ENCODE measurements around the gene LRPPRC.
"Not testable (repeated sequence)": the region's sequence is repeated elsewhere in the genome, so short reads cannot be mapped to it uniquely, and the experiment has no call there.

Gene LRPPRC

DNA sequence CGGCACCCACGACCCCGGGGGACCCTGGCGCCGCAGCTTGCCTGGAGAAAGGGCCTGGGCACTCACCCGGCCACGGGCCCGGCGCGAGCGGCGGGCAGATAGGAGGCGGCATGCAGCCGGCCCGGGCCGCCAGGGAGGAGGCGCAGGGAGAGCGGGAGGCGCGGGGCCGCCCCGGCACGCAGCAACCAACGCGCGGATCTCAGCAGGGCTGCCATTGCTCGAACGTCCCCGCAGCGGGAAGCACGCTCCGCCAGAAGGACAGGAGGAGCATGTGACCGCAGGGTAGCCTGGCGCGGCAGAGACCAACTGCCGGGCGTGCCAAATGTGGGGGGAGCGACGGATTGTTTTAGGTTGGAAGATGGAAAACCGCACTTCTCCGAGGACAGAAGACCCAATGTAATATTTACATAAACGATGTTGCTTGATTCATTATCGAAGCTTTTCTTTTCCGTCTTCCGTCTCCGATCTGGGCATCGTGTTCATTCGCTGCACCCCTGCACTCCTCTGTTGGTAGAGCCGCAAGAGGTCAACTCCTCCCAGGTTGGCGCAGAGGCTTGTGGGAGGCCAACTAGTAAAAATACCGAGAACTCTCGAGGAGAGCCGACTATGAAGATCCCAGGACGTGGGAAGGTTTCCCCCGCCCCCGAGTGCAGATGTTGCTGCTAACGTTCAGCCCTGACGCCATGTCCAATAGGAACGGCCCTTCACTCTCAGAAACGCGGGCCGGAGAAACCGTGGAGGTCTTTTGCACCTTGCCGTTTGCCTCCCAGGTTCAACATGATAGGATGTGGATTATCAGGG, at the start of gene LRPPRC:
TSS of gene LRPPRC (minus strand) at position 257 of the 801 bp plus-strand sequence. CDS start at position 215, 42 bp downstream.
- peak; percentile 97 for DNase-seq (ENCODE audit: low spot score)

- no peak for DNase-seq (ENCODE audit: low spot score)
Measured at GRCh38 chr2:44045061-44045460, 49.3 kb upstream of the LRPPRC start.

DNA sequence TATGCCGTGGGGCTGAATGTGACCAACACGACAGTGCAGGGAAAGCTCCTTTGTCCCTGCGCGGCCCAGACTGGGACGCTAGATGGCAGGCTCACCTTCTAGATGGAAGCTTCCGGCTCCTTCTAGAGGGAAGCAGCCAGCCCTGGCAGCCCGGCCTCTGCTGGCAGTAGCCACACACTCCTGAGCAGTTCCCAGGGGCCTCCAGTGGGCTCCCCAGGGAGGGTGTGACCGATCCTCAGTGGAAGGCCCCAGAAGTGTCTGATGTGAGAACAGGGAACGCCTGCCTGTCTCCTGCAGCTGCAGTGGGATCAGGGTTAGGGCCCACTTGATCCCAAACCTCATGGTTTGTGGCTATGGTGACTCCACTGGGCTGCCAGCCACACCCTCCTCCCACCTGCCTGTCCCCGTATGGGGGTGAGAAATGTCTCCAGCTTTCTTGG, 48.5 kb upstream of the LRPPRC start:
- peak; percentile 92 for DNase-seq (ENCODE audit: low spot score)

GRCh38 chr2:44040365-44040764, 44.6 kb upstream of the LRPPRC start:
- no peak for DNase-seq (ENCODE audit: low spot score)

GRCh38 chr2:44038277-44038676, 42.5 kb upstream of the LRPPRC start:
- no peak for DNase-seq (ENCODE audit: low spot score)

DNA sequence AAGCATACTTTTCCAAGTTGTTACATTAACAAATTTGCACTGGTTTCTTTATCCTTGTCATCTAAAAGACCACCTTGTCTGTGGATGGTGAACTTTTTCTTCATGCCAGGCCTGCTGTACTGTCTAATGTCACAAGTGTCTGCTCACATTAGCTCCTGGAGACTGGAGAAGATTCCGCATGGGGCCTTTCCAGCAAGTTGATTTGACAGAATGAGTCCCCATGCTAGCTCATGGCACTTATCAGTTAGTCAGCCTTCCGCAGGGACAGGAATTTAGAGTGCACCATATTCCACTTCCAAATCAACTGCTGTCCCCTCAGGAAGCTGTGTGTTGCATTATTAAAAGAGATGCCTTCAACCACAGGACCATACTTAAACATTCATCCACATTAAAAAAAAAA, 41.4 kb upstream of the LRPPRC start:
- no peak for DNase-seq (ENCODE audit: low spot score)

GRCh38 chr2:44033947-44034346, 38.2 kb upstream of the LRPPRC start:
- DNase-seq (ENCODE audit: low spot score), result no peak

GRCh38 chr2:44027076-44027475, 31.3 kb upstream of the LRPPRC start:
- DNase-seq (ENCODE audit: low spot score), result not testable (repeated sequence)

DNA sequence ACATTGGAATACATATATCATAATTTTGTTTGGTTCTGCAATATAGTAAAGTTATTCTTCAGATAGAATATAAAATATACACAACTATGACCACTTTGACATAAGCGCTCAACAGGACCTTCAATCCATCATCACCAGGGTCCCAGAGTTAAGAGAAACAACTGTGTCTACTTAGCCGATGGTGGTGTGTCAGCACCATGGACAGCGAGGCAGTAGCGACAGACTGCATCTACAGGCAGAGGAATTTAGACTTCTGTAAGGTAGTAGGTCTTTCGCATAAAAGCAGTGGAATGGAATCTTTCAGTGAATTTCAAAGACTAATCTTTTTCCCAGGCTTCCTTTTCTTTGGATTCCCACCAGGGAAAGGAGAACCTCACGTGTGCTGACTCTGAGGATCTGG, 20.5 kb upstream of the LRPPRC start:
- peak; percentile 8 for DNase-seq (ENCODE audit: low spot score)

- DNase-seq (ENCODE audit: low spot score), result no peak
Measured at GRCh38 chr2:44015239-44015638, 19.4 kb upstream of the LRPPRC start.

GRCh38 chr2:44013205-44013604, 17.4 kb upstream of the LRPPRC start:
- not testable (repeated sequence) for DNase-seq (ENCODE audit: low spot score)

DNA sequence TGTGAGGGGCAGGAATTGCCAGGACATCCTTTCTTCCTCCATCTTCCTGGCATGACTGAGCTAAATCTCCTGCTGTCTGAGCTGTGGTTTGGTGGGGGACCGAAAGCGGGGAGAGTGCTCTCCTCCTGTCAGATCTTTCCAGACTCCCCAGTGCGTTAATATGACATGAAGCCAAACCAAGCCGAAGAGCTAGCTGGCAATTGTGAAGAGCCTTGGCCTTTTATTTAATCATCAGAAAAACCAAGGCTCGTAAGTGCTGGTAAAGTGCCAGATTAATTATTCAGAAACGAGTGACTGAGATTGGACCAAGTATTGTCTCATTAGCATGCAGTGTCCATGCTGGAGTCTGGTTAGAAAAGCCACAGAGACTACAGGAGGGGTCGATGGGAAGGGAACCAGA, 14.5 kb upstream of the LRPPRC start:
- peak; percentile 42 for DNase-seq (ENCODE audit: low spot score)

DNA sequence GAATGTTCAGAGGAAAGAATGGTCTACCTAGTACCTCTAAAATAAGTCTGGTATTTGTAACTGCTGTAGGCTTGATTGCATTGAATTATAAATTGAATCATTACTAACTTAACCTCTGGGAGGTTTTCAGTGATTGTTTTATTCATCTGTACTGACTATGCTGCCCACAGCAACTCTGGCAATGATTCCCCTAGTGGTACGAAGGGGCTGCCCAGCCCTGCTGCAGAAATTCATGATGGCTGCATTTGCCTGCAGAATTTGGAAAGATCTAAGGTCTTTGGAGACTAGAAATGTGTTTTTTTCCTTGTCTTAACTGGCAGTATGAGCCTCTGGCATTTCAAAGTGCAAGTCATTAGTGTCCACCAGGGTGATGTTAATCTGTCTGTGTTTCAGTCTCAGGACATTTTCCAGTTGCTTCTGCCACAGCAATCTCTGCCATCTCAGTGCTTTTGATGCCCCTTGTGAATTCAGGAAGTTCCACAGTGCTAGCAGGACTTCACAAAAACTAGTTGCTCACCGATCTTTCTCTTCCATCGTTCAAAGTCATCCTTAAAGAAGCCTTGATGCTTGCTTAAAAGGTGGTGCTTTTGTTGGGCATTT, 13.4 kb upstream of the LRPPRC start:
- DNase-seq (ENCODE audit: low spot score), result no peak

DNA sequence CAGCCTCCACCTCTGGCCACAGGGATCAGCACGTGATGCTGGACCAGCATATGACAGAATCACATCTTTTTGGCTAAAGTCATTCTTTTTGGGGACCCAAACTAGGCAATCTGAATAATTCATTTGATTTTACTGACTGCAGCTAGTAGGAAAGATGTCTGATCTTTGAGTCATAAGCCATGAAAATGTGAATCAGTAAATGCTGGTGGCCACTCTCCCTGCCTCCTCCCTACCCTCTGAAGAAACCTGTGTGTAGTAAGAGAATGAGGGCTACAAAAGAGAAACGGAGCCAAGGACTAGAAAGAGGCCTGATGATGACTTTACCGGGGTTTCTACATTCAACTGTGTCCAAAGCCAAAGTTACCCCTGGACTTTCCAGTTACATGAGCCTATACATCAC, 10.1 kb upstream of the LRPPRC start:
- no peak for DNase-seq (ENCODE audit: low spot score)

DNA sequence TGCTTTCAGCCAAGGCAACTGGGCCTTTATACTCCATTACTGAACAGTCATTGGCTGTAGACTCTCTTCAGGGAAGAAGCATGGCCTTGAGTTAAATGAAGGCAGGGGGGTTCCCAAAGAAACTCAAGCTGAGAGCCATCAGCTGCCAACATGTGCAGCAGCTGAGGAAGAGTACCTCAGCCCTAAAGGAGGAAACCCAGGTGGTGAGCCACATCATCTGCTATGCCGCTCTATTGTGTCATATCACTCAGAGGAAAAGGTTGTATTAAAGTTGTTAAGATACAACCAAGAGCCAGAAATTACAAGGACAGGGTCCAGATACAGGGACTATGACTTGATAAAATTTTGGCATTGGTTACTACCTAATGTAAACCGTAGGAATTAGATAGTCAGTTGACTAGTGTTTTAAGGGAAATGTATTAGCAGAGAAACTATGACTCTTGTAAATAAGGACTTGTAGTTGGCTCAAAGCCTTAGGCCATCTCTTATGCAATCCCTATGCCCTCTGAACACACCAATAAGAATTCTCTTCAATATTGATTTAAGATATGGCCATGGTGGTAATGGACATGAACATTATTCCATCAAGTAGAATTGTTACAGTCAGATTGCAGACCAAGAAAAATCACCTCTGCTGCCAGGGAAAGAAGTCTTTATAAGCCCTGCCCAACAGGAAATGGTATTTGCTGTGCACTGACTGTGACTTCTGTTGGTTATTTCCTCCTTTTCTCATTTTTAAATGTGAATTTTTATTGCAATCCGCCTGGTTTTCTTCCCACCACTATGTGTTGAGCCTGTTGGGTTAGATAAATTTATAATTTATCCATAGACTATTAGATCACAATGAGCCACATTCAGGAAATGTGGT, 9.2 kb upstream of the LRPPRC start:
- no peak for DNase-seq (ENCODE audit: low spot score)

DNA sequence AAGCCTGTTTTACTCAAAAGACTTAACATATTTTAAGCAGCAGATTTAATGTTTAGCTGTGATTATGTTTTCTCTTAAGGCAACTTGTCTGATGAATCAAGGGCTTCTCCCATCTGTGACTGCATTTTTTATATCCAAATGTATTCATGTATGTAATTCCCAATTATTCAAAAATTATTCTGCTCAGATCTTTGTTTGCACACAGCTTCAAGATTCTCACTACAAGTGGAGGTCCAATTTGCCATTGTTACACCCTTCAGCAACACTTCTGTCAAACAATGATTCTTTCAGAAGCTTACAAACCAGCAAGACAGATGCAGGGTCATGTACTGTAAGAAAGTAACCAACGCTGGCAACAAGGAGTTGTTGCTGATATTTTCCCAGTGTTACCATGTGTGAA, 5.9 kb upstream of the LRPPRC start:
- DNase-seq (ENCODE audit: low spot score), result no peak

- no peak for DNase-seq (ENCODE audit: low spot score)
Measured at GRCh38 chr2:43998263-43998662, 2.5 kb upstream of the LRPPRC start.

GRCh38 chr2:43993437-43993836, 2.4 kb downstream of the LRPPRC start:
- no peak for DNase-seq (ENCODE audit: low spot score)

DNA sequence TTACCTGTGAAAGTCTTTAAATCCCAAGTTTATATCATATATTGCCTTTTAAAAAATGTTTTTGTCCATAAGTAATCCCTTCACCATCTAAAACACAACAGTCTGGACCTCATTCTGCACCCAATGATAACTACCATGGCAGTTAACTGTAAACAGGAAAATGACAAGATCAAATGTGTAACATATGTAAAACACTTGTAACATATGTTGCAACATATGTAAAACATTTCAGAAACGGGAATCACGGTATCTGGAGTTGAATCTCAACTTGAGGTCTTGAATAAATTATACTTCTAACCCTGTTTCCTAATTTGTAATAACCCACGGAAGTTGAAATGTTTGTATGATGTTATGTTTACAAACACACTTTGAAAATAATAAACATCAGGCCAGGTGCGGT, 6.2 kb downstream of the LRPPRC start:
- DNase-seq (ENCODE audit: low spot score), result no peak

GRCh38 chr2:43986600-43986999, 9.2 kb downstream of the LRPPRC start:
- no peak for DNase-seq (ENCODE audit: low spot score)

GRCh38 chr2:43985359-43985758, 10.4 kb downstream of the LRPPRC start:
- DNase-seq (ENCODE audit: low spot score), result no peak

DNA sequence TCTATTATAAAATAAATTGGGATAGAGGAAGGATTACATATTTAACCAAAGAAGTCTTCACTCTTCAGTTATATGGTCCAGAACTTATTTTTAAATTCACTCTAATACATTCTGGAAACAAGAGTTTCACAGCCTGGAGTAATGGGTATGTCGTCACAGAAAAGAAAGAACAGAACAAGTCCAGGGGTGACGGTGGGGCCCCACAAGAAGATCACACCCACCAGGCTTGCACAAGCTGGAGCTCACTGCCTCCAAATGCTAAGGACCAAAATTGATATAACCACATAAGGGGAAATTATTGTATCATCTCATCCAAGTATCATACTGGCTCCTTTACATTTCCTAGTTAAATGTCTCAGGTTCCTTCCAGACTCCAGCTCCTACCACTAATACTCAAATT, 11.3 kb downstream of the LRPPRC start:
- no peak for DNase-seq (ENCODE audit: low spot score)

GRCh38 chr2:43980902-43981301, 14.9 kb downstream of the LRPPRC start:
- no peak for DNase-seq (ENCODE audit: low spot score)

Measured in cerebellar cortex (tissue), 1 donor.